ENCODE data around the gene C5AR2. TPM values are rescaled to one million over a fixed set of nuclear protein-coding genes. Genes with fewer than 3 reads are reported as not detected.

The C5AR2 gene
- 0.72 TPM in 1 of 2 replicates, not detected in the other for total RNA-seq

DNA sequence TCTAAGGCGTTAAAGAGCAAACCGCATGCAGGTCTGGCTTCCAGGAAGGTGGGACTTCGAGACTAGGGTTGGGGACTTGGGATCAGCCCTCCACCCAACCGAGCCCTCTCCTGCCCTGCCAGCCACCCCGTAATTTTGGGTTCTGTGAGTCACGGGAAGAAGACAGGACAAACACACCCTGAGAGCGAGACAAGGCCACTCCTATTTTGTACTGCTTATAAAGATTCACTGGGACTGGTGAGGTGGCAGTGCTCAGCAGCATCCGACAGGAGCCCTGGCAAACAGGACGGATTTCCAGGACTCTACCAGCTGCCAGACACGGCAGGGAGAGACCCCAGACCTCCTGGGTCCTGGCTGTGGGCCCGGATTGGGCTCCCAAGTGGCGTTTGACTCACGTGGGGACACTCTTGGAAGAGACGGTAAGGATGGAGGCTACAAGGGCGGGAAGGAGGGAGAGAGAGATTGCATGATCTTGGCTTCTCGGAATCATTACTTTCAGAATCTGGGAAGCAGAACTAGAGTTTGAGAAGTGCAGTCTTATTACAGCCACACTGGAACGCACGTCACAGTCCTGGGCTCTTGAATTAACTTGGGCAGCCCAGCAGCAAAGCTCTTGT lies at the start of gene C5AR2:
TSS of gene C5AR2 (plus strand) at position 245 of the 617 bp plus-strand sequence. CDS start 8,625 bp downstream, outside the sequence.

DNA sequence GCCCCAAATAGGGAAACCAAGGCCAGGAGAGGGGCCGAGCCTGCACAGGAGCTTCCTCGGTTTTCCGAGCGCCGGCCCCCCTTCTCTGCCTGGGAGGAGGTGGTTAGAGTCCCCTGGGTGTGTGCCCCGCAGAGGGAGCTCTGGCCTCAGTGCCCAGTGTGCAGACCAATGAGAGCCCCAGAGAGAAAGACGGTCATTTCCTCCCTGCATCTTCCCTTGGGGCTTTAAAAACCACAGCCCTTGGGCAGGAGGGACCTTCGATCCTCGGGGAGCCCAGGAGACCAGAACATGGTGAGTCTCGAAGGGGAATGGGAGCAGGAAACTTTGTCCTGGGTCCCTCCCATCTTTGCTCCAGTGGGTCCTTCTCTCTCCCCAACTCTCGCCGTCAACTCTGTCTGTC lies 22.4 kb upstream of the C5AR2 start, which contains the start of gene C5AR1:
TSS of gene C5AR1 (plus strand) at position 254 of the 400 bp plus-strand sequence. CDS start at position 289, 35 bp downstream.

DNA sequence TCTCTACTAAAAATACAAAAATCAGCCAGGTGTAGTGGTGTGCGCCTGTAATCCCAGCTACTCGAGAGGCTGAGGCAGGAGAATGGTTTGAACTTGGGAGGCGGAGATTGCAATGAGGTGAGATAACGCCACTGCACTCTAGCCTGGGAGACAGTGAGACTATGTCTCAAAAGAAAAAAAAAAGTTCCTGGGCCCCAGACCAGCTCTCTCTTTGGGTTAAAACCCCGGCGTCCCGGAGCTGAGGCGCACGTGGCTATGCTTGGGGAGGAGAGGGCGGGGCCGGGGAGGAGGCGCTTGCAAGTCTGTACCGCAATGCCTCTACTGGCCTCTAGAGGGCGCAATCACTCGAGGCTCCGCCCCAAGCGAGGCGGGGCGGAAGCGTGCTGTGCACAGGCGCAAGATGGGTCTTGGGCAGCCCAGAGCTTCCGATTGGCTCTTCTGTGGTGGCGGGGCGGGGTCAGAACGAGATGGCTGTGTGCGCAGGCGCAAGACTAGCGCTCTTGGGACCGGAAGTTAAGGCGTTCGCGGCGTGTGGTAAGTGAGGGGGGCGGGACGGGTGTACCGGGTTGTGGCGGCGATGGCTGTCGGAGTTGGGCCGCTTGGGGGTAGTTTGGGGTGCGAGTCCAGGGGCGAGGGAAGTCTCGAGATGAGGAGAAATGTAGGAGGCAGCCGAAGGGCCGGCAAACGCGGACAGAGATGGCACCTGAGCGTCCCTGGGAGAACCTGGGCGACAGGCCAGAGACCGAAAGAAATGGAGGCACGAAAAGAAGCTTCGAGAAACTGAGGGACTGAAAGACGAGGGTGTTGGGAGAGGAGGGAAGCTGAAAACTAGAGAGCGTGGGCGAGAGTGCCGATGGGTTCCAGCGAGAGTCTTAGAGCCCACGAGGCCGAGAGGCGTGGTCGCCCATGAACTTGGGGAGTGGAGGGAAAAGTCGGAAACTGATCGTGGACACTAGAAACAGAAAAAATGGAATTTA lies 17.1 kb downstream of the C5AR2 start, which contains the start of gene DHX34:
TSS of gene DHX34 (plus strand) at position 497 of the 977 bp plus-strand sequence. CDS start 3,716 bp downstream, outside the sequence.

Other genes starting within 250 kb of the C5AR2 start
- gene ZC3H4, start 218.4 kb upstream of the C5AR2 start, total RNA-seq: 15.8 and 28.9 TPM in 2 replicates
- gene SAE1, start 201.3 kb upstream of the C5AR2 start, total RNA-seq: 128 and 179 TPM in 2 replicates
- 14.0 and 24.3 TPM in 2 replicates for gene BBC3, start 101.0 kb upstream of the C5AR2 start, total RNA-seq
- gene CCDC9, start 75.7 kb upstream of the C5AR2 start, total RNA-seq: 12.5 and 15.2 TPM in 2 replicates
- 2.0 and 2.6 TPM in 2 replicates for gene INAFM1, start 57.3 kb upstream of the C5AR2 start, total RNA-seq
- gene C5AR1, start 22.3 kb upstream of the C5AR2 start, total RNA-seq: 0.22 and 0.29 TPM in 2 replicates
- gene DHX34, start 17.1 kb downstream of the C5AR2 start, total RNA-seq: 13.1 and 25.8 TPM in 2 replicates
- gene MEIS3, start 87.4 kb downstream of the C5AR2 start, total RNA-seq: 42.5 and 95.0 TPM in 2 replicates
- gene SLC8A2, start 139.7 kb downstream of the C5AR2 start, total RNA-seq: not detected in 2 replicates
- gene KPTN, start 152.0 kb downstream of the C5AR2 start, total RNA-seq: 2.4 and 2.6 TPM in 2 replicates
- gene NAPA, start 182.9 kb downstream of the C5AR2 start, total RNA-seq: 76.7 and 194 TPM in 2 replicates
- gene ZNF541, start 241.0 kb downstream of the C5AR2 start, total RNA-seq: not detected in 2 replicates

Measured in placental pericyte (primary cell).